HG02970 (cell line): Measurements from ENCODE around the gene TEAD4.

Experiments
- ATAC-seq: cut with Tn5 transposase; IDR thresholded peaks from one replicate; pipeline ENCODE4 v1.9.1; 2021; ENCODE audit warnings: mild to moderate bottlenecking, moderate library complexity, moderate number of reproducible peaks; ENCODE audit not compliant: unreplicated experiment, low FRiP score

Gene TEAD4

GRCh38 chr12:2998789-2999264, 39.6 kb downstream of the TEAD4 start:
- no peak for ATAC-seq

- ATAC-seq = no peak
These were observed 40.2 kb downstream of the TEAD4 start for GRCh38 chr12:2999265-2999841.

- ATAC-seq = no peak
These were observed 41.5 kb downstream of the TEAD4 start for GRCh38 chr12:3000548-3001275.

- ATAC-seq = no peak
These were observed 43.4 kb downstream of the TEAD4 start for GRCh38 chr12:3002646-3003045.

GRCh38 chr12:3003357-3003992, 44.3 kb downstream of the TEAD4 start:
- ATAC-seq = no peak

- no peak for ATAC-seq
These were observed 45.7 kb downstream of the TEAD4 start for GRCh38 chr12:3004655-3005565.

- no peak for ATAC-seq
These were observed 46.5 kb downstream of the TEAD4 start for GRCh38 chr12:3005736-3006135.

- ATAC-seq = no peak
These were observed 50.6 kb downstream of the TEAD4 start for GRCh38 chr12:3009780-3010179.

GRCh38 chr12:3010214-3010930, 51.2 kb downstream of the TEAD4 start:
- ATAC-seq = no peak

- no peak for ATAC-seq
These were observed 53.6 kb downstream of the TEAD4 start for GRCh38 chr12:3012786-3013185.

GRCh38 chr12:3014641-3015040, 55.4 kb downstream of the TEAD4 start:
- ATAC-seq = no peak

GRCh38 chr12:3015356-3015755, 56.2 kb downstream of the TEAD4 start:
- no peak for ATAC-seq

- ATAC-seq = no peak
These were observed 57.0 kb downstream of the TEAD4 start for GRCh38 chr12:3016191-3016590.

GRCh38 chr12:3017281-3017680, 58.1 kb downstream of the TEAD4 start:
- no peak for ATAC-seq

GRCh38 chr12:3018284-3019004, 59.2 kb downstream of the TEAD4 start:
- no peak for ATAC-seq

GRCh38 chr12:3019005-3019680, 59.9 kb downstream of the TEAD4 start:
- ATAC-seq = no peak

GRCh38 chr12:3020399-3020798, 61.2 kb downstream of the TEAD4 start:
- ATAC-seq = no peak

- ATAC-seq = no peak
These were observed 61.7 kb downstream of the TEAD4 start for GRCh38 chr12:3020850-3021435.
